Measurements from ENCODE around the gene ST6GALNAC2. TPM values are rescaled to one million over a fixed set of nuclear protein-coding genes. Genes with fewer than 3 reads are reported as not detected.

ST6GALNAC2 gene
- total RNA-seq, 2 experiments from 2014 or later = 0.32 TPM; not detected in 1

- no peak for DNase-seq
- ATAC-seq = no peak
- Mint-ChIP-seq H3K27me3 (peaks cover 20% of the 10 kb centered on the region), H3K4me3 (no peak overlapping the region), H3K36me3 (ENCODE audit: low read depth) (no peaks in the 10 kb centered on the region), H3K9me3 (ENCODE audit: low read depth) (no peaks in the 10 kb centered on the region), H3K4me1 (no peaks in the 10 kb centered on the region), H3K27ac (no peak overlapping the region)
- ChIA-PET CTCF (interaction anchor here (0.6 to 3.0 kb wide), 7 partner anchors 8 to 164 kb away, joined by 3 to 16 read pairs (median 4); no protein-coding TSS in a partner anchor), POLR2A (interaction anchor here (1.0 kb wide), 1 partner anchor 22 kb away, joined by 5 read pairs; no protein-coding TSS in a partner anchor)
- intact Hi-C loops (cut with DNase I, micrococcal nuclease) = no loop called here
Observed at GRCh38 chr17:76544546-76545365, 40.9 kb downstream of the ST6GALNAC2 start.

DNA sequence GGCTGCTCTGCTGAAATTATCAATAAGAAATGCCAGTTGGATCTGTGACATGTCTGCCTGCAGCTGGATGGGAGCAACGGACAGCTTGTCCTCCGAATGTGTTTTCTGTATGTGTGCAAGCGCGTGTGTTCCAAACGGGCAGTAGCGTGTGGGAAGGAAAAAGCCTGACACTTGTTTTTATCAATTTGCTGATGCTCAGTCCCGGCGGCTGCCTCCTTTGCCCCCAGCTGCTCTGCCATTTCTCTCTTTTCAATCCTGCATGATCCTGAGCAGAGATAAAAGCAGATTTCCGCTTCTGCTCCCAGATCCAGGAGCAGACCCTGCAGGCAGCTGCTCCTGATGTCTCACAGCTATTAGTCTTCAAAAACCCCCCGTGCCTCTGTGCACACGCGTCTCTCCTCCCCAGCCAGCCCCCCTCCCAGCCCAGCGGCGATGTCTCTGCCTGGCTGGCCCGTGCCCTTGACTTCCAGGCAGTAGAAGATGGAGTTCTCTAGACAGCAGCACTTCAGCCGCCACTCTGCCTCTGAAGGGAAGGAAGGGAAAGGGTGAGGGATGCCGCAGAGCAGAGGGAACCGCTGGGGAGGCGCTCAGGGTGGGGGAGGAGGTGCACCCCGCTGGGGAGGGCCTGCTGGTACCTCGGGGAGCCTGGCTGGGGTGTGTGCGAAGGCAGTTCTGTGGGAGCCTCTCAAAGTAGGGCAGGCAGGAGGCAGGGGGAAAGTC lies 41.7 kb downstream of the ST6GALNAC2 start:
- ChIA-PET CTCF (interaction anchor here (0.9 to 1.4 kb wide), 4 partner anchors 8 to 164 kb away, joined by 3 to 6 read pairs (median 4); no protein-coding TSS in a partner anchor), POLR2A (no interaction called here)
- no peaks in the 10 kb centered on the region for H3K4me1 Mint-ChIP-seq
- intact Hi-C loops (cut with DNase I, micrococcal nuclease) = no loop called here
- ATAC-seq = no peak
- H3K27ac Mint-ChIP-seq = no peak overlapping the region
- DNase-seq = no peak
- no peaks in the 10 kb centered on the region for H3K9me3 Mint-ChIP-seq (ENCODE audit: low read depth)
- no peaks in the 10 kb centered on the region for H3K36me3 Mint-ChIP-seq (ENCODE audit: low read depth)
- peaks cover 28% of the 10 kb centered on the region for H3K27me3 Mint-ChIP-seq
- H3K4me3 Mint-ChIP-seq = no peak overlapping the region

DNA sequence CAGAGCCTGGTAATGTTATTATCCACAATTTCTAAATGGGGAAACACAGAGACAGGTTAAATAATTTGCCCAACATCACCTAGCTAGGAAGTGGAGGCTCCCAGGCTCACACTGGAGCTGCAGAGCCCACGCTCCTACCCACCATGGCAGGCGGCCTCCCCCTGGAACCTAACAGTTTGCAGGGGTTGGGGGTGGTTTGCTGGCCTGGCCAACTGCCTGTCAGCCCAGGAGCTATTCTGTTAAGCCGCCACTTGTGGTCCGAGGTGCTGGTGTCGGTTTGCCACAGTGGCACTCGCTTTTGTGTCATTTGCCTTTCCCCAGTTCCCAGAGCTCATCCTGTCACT lies 42.2 kb downstream of the ST6GALNAC2 start:
- H3K27me3 Mint-ChIP-seq = peaks cover 33% of the 10 kb centered on the region
- CTCF ChIA-PET = interaction anchor here (0.9 to 1.0 kb wide), 3 partner anchors 20 to 165 kb away, joined by 3 to 6 read pairs (median 4); no protein-coding TSS in a partner anchor

DNA sequence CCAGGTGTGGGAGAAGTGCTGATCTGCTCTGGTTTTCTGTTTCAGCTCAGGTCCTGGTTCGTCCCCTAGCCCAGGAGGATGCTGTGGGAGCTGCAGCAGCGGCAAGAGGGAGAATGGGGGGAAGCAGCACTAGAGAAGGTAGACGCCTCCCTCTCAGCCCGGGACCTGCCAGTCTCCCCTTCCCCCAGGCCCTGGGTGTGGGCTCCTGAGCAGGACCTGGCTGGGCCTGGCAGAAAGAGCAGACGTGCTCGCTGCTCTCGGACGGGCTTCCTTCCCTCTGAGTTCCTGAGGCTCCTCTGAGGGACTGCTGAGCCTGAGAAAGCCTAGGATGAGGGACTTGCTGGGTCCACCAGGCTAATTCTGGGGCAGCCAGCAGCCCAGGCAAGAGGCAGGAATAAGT lies 42.7 kb downstream of the ST6GALNAC2 start:
- POLR2A ChIA-PET = no interaction called here
- no peaks in the 10 kb centered on the region for H3K4me1 Mint-ChIP-seq

More for the DNA sequence above, 42.2 kb downstream of the ST6GALNAC2 start:
- no peak for ATAC-seq
- Mint-ChIP-seq H3K36me3 (ENCODE audit: low read depth) (no peaks in the 10 kb centered on the region), H3K27ac (no peak overlapping the region), H3K9me3 (ENCODE audit: low read depth) (no peaks in the 10 kb centered on the region), H3K4me3 (no peak overlapping the region), H3K4me1 (no peaks in the 10 kb centered on the region)
- POLR2A ChIA-PET = no interaction called here
- intact Hi-C loops (cut with DNase I, micrococcal nuclease) = no loop called here
- no peak for DNase-seq

DNA sequence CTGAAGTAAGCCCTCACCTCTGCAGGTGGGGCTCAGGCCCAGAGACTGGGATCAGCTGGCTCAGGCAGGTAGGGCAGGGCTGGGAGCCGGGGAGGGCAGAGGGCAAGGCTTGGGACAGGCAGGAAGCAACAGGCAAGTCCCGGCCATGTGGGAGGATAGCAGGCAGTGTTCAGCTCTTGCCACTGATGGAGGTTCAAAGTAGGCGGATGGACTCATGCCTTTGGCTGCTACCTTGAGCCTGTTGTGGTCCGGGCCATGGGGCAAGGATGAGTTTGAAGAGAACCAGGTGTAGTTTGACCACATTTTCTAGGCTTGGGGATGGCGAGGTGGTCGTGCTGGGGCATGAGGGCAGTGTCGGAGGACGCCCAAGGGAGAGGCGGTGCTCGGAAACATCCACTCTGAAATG lies 43.1 kb downstream of the ST6GALNAC2 start:
- POLR2A ChIA-PET = no interaction called here
- Mint-ChIP-seq H3K4me1 (no peaks in the 10 kb centered on the region), H3K27me3 (peaks cover 33% of the 10 kb centered on the region), H3K36me3 (ENCODE audit: low read depth) (no peaks in the 10 kb centered on the region), H3K4me3 (no peak overlapping the region), H3K27ac (no peak overlapping the region), H3K9me3 (ENCODE audit: low read depth) (no peaks in the 10 kb centered on the region)
- intact Hi-C loops (cut with DNase I, micrococcal nuclease) = no loop called here
- DNase-seq (no peak), ATAC-seq (no peak)
- CTCF ChIA-PET = no interaction called here

More for the DNA sequence above, 42.7 kb downstream of the ST6GALNAC2 start:
- ATAC-seq (no peak), DNase-seq (no peak)
- CTCF ChIA-PET = interaction anchor here (0.9 kb wide), 2 partner anchors 19 to 80 kb away, joined by 3 to 6 read pairs; no protein-coding TSS in a partner anchor
- Mint-ChIP-seq H3K27me3 (peaks cover 33% of the 10 kb centered on the region), H3K9me3 (ENCODE audit: low read depth) (no peaks in the 10 kb centered on the region), H3K36me3 (ENCODE audit: low read depth) (no peaks in the 10 kb centered on the region), H3K4me3 (no peak overlapping the region), H3K27ac (no peak overlapping the region)
- intact Hi-C loops (cut with DNase I, micrococcal nuclease) = no loop called here

GRCh38 chr17:76541739-76542454 lies 43.8 kb downstream of the ST6GALNAC2 start:
- H3K27me3 Mint-ChIP-seq = peaks cover 34% of the 10 kb centered on the region
- no peak overlapping the region for H3K4me3 Mint-ChIP-seq
- no peaks in the 10 kb centered on the region for H3K9me3 Mint-ChIP-seq (ENCODE audit: low read depth)
- intact Hi-C loops (cut with DNase I, micrococcal nuclease) = no loop called here
- ATAC-seq (no peak), DNase-seq (no peak)
- H3K4me1 Mint-ChIP-seq = no peaks in the 10 kb centered on the region
- H3K27ac Mint-ChIP-seq = no peak overlapping the region
- ChIA-PET CTCF (no interaction called here), POLR2A (no interaction called here)
- H3K36me3 Mint-ChIP-seq (ENCODE audit: low read depth) = no peaks in the 10 kb centered on the region

DNA sequence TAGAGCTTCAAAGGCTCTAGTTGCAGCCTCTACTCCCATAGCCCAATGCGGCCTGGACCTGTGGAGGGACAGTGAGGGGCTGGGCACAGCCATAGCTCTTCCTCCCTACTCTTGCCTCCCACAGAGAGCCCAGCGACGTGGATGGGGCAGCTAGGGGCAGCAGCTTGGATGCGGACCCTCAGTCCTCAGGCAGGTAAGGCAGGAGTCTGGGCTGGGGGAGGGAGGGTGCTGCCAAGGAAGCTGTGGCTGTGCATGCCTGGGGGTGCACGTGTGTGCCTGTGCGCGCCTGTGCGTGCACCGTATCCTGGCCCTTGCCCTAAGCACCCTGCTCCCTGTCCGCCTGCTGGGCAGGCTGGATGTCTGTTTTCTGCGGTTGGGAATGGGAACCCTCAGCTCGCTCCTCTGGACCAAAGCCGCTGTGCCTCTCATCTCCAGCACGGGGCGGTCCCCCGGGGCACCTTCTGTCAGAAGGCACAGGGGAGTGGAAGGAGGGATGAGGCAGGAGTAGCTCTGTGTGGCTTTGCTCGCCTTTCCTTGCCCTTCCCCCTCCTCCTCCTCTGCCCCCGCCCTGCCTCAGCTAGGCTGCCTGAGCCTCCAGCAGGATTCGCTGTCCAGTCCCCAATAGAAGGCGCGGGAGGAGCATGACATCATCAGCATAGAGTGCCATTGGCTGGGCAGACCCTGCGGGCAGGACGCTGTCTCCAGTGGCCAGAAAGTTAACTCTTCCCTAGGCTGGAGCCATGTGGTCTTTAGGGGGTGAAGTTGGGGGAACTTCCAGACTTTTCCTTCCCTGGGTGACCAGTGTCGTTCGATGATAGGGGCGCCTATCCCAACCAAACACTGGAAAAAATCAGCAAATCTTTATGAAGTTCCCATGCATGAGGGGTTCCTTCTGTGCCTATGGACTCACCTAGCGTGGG lies 45.0 kb downstream of the ST6GALNAC2 start:
- H3K4me1 Mint-ChIP-seq = no peaks in the 10 kb centered on the region
- DNase-seq = peak; percentile 63
- ChIA-PET POLR2A (interaction anchor here (0.6 kb wide), 1 partner anchor 348 kb away, joined by 6 read pairs; no protein-coding TSS in a partner anchor), CTCF (interaction anchor here (0.7 to 2.9 kb wide), 5 partner anchors 11 to 238 kb away, joined by 3 to 12 read pairs (median 3); no protein-coding TSS in a partner anchor)
- ATAC-seq = peak; percentile 78
- H3K27me3 Mint-ChIP-seq = peaks cover 42% of the 10 kb centered on the region
- intact Hi-C loops (cut with DNase I, micrococcal nuclease) = no loop called here
- H3K9me3 Mint-ChIP-seq (ENCODE audit: low read depth) = no peaks in the 10 kb centered on the region
- H3K4me3 Mint-ChIP-seq = no peak overlapping the region
- no peaks in the 10 kb centered on the region for H3K36me3 Mint-ChIP-seq (ENCODE audit: low read depth)
- no peak overlapping the region for H3K27ac Mint-ChIP-seq

- Mint-ChIP-seq H3K4me3 (no peak within 1 kb of the TSS), H3K36me3 (ENCODE audit: low read depth) (no peaks in the 10 kb centered on the region), H3K27me3 (peaks cover 42% of the 10 kb centered on the region), H3K4me1 (no peaks in the 10 kb centered on the region), H3K27ac (no peak within 1 kb of the TSS), H3K9me3 (ENCODE audit: low read depth) (no peaks in the 10 kb centered on the region)
- ATAC-seq = no peak
- DNase-seq = no peak
- intact Hi-C loops (cut with DNase I, micrococcal nuclease) = no loop called here
- ChIA-PET CTCF (interaction anchor here (0.7 to 2.9 kb wide), 6 partner anchors 12 to 237 kb away, joined by 3 to 12 read pairs (median 3); no protein-coding TSS in a partner anchor), POLR2A (no interaction called here)
Observed at GRCh38 chr17:76539631-76540271, 45.9 kb downstream of the ST6GALNAC2 start, which contains the start of gene PRCD. Gene PRCD, plus strand, starts transcription at chr17:76540044. Its CDS starts 98 bp downstream, at chr17:76540142.

DNA sequence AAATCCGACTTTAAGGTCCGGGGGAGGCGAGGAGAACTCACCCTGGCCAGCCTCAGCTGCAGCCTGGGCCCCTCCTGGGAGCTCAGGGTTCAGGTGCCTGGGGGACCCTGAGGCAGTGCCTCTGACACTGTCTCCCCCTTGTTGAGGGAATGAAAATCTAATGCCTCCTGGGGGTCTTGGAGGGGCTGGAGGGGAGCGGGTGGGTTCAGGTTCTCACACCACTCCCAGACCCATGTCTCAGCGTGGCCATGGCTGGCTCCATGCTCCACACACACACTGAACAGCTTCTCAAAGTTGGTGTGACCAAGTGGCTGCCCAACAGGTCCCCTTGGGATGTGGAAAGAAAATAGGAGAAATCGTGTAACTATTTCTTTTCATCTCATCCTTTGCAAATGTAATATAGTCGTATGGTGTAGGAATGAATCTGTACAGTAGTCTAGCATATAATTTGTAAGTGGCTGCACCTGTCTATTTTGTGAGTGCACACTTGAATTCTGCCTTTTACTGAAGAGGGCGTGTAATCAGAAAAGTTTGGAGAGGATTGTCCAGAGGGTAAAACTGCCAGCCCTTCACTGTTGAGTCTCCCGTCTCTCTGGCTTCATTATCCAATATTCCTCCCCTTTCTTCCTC lies 46.6 kb downstream of the ST6GALNAC2 start:
- H3K4me3 Mint-ChIP-seq = no peak overlapping the region
- POLR2A ChIA-PET = no interaction called here
- CTCF ChIA-PET = interaction anchor here (0.9 to 2.9 kb wide), 3 partner anchors 16 to 34 kb away, joined by 3 to 12 read pairs (median 4); no protein-coding TSS in a partner anchor
- no peaks in the 10 kb centered on the region for H3K4me1 Mint-ChIP-seq
- H3K36me3 Mint-ChIP-seq (ENCODE audit: low read depth) = no peaks in the 10 kb centered on the region
- peaks cover 41% of the 10 kb centered on the region for H3K27me3 Mint-ChIP-seq
- DNase-seq (no peak), ATAC-seq (no peak)
- intact Hi-C loops (cut with DNase I, micrococcal nuclease) = no loop called here
- no peaks in the 10 kb centered on the region for H3K9me3 Mint-ChIP-seq (ENCODE audit: low read depth)
- no peak overlapping the region for H3K27ac Mint-ChIP-seq

All from activated CD4-positive, alpha-beta T cell treated with anti-CD3 and anti-CD28 coated beads for 36 hours (primary cell).